Measurements from ENCODE around the gene ANKRD34B. TPM values are rescaled to one million over a fixed set of nuclear protein-coding genes. Genes with fewer than 3 reads are reported as not detected.

ANKRD34B gene
- total RNA-seq = not detected
- 0 reads per million in 2 donors for total RNA-seq

GRCh38 chr5:80569961-80570786, at the start of gene ANKRD34B:
Gene ANKRD34B (minus strand): TSS chr5:80570280. CDS start chr5:80560019, 10,261 bp downstream.
- H3K4me1 Mint-ChIP-seq = no peaks in the 10 kb centered on the region
- peak within 1 kb of the TSS; percentile 86 for H3K4me3 Mint-ChIP-seq
- no peaks in the 10 kb centered on the region for H3K9me3 ChIP-seq (ENCODE audit: control insufficient read depth, low read length, poor library complexity, severe bottlenecking)
- peaks cover 9% of the 10 kb centered on the region for H3K36me3 Mint-ChIP-seq (ENCODE audit: low read depth)
- ATAC-seq (peak; percentile 33), DNase-seq (no peak)
- peaks cover 76% of the 10 kb centered on the region for H3K27me3 Mint-ChIP-seq
- no peak within 1 kb of the TSS for H3K27ac Mint-ChIP-seq

DNA sequence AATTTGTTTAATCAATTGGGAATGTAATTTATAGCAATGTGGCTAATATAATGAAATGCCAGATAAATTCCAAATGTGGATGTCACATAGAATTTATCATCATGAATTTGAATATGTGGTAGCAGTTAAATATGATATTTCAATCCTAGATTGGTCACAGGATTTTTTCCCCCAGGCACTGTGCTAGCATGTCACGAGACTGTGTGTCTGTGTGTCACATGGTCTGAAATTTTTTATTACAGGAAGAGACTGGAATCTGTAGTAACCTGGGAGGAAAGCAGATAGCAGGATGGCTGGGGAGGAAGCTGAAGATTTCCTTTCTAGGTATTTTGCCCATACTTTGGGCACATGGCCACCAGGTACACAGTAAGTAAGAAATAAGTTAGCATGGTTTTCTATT, 49.0 kb upstream of the ANKRD34B start:
- Mint-ChIP-seq H3K4me1 (no peaks in the 10 kb centered on the region), H3K36me3 (ENCODE audit: low read depth) (no peaks in the 10 kb centered on the region), H3K4me3 (no peak overlapping the region), H3K27ac (no peak overlapping the region), H3K27me3 (no peaks in the 10 kb centered on the region)
- ATAC-seq (no peak), DNase-seq (no peak)
- no peaks in the 10 kb centered on the region for H3K9me3 ChIP-seq (ENCODE audit: control insufficient read depth, low read length, poor library complexity, severe bottlenecking)

- no peak for DNase-seq
- Mint-ChIP-seq H3K27me3 (no peaks in the 10 kb centered on the region), H3K4me3 (no peak overlapping the region)
These were observed 48.4 kb upstream of the ANKRD34B start for GRCh38 chr5:80618438-80618837.

DNA sequence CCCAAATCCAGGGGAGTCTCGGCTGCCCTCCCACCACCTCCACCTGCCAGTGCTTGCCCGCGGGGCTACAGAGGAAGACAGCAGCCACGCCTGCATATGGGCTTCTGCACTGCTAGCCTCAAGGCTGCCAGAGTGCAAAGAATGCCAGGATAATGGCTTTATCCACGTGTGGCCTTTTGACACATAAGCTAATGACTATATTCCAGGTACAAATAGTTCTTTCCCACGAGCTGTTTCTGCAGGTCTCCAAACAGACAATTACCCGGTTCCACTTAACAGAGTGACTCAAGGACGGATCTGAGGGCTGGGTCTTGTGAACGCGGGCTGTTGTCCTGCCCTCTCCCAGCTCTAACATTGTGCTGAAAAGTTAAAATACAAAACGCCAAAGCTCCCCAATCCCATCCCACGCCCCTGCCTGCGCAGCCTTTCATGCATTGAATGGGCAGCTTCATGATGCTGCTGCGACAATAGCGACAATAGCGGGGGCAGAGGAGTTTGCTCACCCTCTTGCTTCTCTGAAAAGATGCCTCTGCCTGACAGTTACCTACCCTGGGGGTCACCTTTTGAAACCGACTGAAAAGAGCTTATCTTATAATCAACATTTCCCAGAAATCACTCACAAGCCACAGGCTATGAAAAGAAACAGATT, 45.3 kb upstream of the ANKRD34B start:
- no peaks in the 10 kb centered on the region for H3K27me3 Mint-ChIP-seq
- DNase-seq = no peak

More at GRCh38 chr5:80618438-80618837, 48.4 kb upstream of the ANKRD34B start:
- no peaks in the 10 kb centered on the region for H3K9me3 ChIP-seq (ENCODE audit: control insufficient read depth, low read length, poor library complexity, severe bottlenecking)
- no peaks in the 10 kb centered on the region for H3K36me3 Mint-ChIP-seq (ENCODE audit: low read depth)
- no peak overlapping the region for H3K27ac Mint-ChIP-seq
- no peaks in the 10 kb centered on the region for H3K4me1 Mint-ChIP-seq
- no peak for ATAC-seq

GRCh38 chr5:80609692-80610091, 39.6 kb upstream of the ANKRD34B start:
- no peaks in the 10 kb centered on the region for H3K9me3 ChIP-seq (ENCODE audit: control insufficient read depth, low read length, poor library complexity, severe bottlenecking)
- no peak for DNase-seq
- no peak for ATAC-seq
- H3K36me3 Mint-ChIP-seq (ENCODE audit: low read depth) = peaks cover 4% of the 10 kb centered on the region
- H3K4me1 Mint-ChIP-seq = no peaks in the 10 kb centered on the region
- H3K4me3 Mint-ChIP-seq = no peak overlapping the region
- no peak overlapping the region for H3K27ac Mint-ChIP-seq
- no peaks in the 10 kb centered on the region for H3K27me3 Mint-ChIP-seq

More for the DNA sequence above, 45.3 kb upstream of the ANKRD34B start:
- Mint-ChIP-seq H3K36me3 (ENCODE audit: low read depth) (no peaks in the 10 kb centered on the region), H3K4me3 (no peak overlapping the region), H3K27ac (no peak overlapping the region), H3K4me1 (no peaks in the 10 kb centered on the region)
- no peaks in the 10 kb centered on the region for H3K9me3 ChIP-seq (ENCODE audit: control insufficient read depth, low read length, poor library complexity, severe bottlenecking)
- ATAC-seq = no peak

DNA sequence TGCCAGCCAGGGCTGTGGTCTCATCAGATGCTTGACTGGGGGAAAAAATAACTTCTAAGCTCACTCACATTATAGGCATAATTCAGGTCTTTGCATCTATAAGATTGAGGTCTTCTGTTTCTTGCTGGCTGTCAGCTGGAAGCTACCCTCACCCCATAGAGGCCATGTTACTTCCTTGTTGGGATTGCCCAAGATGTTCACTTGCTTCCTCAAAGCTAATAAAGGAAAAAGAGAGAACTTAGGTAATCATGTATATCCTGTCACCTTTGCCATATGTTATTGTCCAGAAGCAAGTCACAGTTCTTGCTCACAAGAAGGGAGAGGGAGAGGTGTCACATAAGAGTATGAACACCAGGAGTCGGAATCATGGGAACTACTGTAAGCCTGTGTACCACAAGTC, 38.7 kb upstream of the ANKRD34B start:
- no peak for ATAC-seq
- H3K36me3 Mint-ChIP-seq (ENCODE audit: low read depth) = peaks cover 4% of the 10 kb centered on the region
- no peaks in the 10 kb centered on the region for H3K4me1 Mint-ChIP-seq
- no peak for DNase-seq
- no peak overlapping the region for H3K4me3 Mint-ChIP-seq
- H3K9me3 ChIP-seq (ENCODE audit: control insufficient read depth, low read length, poor library complexity, severe bottlenecking) = no peaks in the 10 kb centered on the region
- H3K27ac Mint-ChIP-seq = no peak overlapping the region
- no peaks in the 10 kb centered on the region for H3K27me3 Mint-ChIP-seq

DNA sequence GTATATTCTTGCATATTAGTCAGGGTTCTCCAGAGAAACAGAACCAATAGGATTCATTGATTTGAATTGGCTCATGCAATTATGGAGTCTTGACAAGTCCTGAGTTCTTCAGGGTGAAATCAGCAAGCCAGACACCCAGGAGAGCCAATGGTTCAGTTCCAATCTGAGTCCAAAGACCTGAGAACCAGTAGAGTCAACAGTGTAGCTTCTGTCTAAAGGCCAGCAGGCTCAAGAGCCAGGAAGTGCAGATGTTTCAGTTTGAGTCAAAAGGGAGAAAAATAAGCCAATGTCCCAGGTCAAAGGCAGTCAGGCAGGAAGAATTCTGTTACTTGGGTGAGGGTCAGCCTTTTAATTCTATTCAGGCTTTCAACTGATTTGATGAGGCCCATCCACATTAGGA, 37.8 kb upstream of the ANKRD34B start:
- DNase-seq (no peak), ATAC-seq (no peak)
- Mint-ChIP-seq H3K4me3 (no peak overlapping the region), H3K36me3 (ENCODE audit: low read depth) (peaks cover 4% of the 10 kb centered on the region), H3K4me1 (no peaks in the 10 kb centered on the region), H3K27me3 (no peaks in the 10 kb centered on the region), H3K27ac (no peak overlapping the region)
- no peaks in the 10 kb centered on the region for H3K9me3 ChIP-seq (ENCODE audit: control insufficient read depth, low read length, poor library complexity, severe bottlenecking)

GRCh38 chr5:80607343-80607742, 37.3 kb upstream of the ANKRD34B start:
- H3K36me3 Mint-ChIP-seq (ENCODE audit: low read depth) = peaks cover 4% of the 10 kb centered on the region
- no peaks in the 10 kb centered on the region for H3K9me3 ChIP-seq (ENCODE audit: control insufficient read depth, low read length, poor library complexity, severe bottlenecking)
- H3K4me1 Mint-ChIP-seq = no peaks in the 10 kb centered on the region
- H3K27me3 Mint-ChIP-seq = no peaks in the 10 kb centered on the region
- DNase-seq (no peak), ATAC-seq (no peak)
- H3K27ac Mint-ChIP-seq = no peak overlapping the region
- H3K4me3 Mint-ChIP-seq = no peak overlapping the region

- Mint-ChIP-seq H3K4me1 (no peaks in the 10 kb centered on the region), H3K4me3 (no peak overlapping the region), H3K27me3 (peaks cover 4% of the 10 kb centered on the region), H3K27ac (no peak overlapping the region), H3K36me3 (ENCODE audit: low read depth) (no peaks in the 10 kb centered on the region)
- ATAC-seq = no peak
- no peak for DNase-seq
- H3K9me3 ChIP-seq (ENCODE audit: control insufficient read depth, low read length, poor library complexity, severe bottlenecking) = no peaks in the 10 kb centered on the region
These were observed 31.0 kb upstream of the ANKRD34B start for GRCh38 chr5:80600943-80601693.

DNA sequence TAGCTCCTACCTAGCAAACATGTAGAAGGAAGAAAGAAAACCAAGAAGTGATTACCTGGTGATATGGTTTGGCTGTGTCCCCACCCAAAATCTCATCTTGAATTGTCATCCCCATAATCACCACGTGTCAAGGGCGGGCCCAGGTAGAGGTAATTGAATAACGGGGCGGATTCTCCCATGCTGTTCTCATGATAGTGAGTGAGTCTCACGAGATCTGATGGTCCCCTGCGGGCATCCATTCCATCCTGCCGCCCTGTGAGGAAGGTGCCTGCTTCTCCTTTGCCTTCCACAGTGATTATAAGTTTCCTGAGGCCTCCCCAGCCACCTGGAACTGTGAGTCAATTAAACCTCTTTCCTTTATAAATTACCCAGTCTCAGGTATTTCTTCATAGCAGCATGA, 27.4 kb upstream of the ANKRD34B start:
- DNase-seq = no peak
- H3K4me1 Mint-ChIP-seq = no peaks in the 10 kb centered on the region
- no peaks in the 10 kb centered on the region for H3K9me3 ChIP-seq (ENCODE audit: control insufficient read depth, low read length, poor library complexity, severe bottlenecking)
- H3K27me3 Mint-ChIP-seq = peaks cover 7% of the 10 kb centered on the region
- ATAC-seq = no peak
- H3K27ac Mint-ChIP-seq = no peak overlapping the region
- no peaks in the 10 kb centered on the region for H3K36me3 Mint-ChIP-seq (ENCODE audit: low read depth)
- H3K4me3 Mint-ChIP-seq = no peak overlapping the region

- Mint-ChIP-seq H3K27ac (no peak overlapping the region), H3K4me3 (no peak overlapping the region), H3K36me3 (ENCODE audit: low read depth) (no peaks in the 10 kb centered on the region), H3K27me3 (peaks cover 19% of the 10 kb centered on the region), H3K4me1 (no peaks in the 10 kb centered on the region)
- ATAC-seq = no peak
- H3K9me3 ChIP-seq (ENCODE audit: control insufficient read depth, low read length, poor library complexity, severe bottlenecking) = no peaks in the 10 kb centered on the region
- no peak for DNase-seq
These were observed 24.7 kb upstream of the ANKRD34B start for GRCh38 chr5:80594810-80595209.

DNA sequence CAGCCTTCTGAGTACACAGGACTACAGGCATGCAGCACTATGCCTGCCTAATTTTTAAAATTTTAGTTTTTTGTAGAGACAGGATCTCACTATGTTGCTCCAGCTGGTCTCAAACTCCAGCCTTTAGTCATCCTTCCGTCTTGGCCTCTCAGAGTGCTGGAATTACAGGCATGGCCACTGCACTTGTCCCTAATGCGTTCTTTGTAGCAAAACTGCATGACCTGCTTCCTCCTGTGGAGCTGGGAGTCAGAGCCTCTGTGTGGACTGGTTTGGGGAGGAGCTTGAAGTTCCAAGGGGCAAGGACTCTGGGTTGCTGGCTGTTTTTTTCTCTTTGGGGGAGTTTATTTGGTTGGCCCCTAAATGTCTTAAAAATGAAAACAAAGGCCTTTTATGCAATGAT, 22.7 kb upstream of the ANKRD34B start:
- H3K9me3 ChIP-seq (ENCODE audit: control insufficient read depth, low read length, poor library complexity, severe bottlenecking) = no peaks in the 10 kb centered on the region
- no peaks in the 10 kb centered on the region for H3K4me1 Mint-ChIP-seq
- H3K27me3 Mint-ChIP-seq = peaks cover 25% of the 10 kb centered on the region
- H3K36me3 Mint-ChIP-seq (ENCODE audit: low read depth) = no peaks in the 10 kb centered on the region
- DNase-seq = no peak
- no peak overlapping the region for H3K4me3 Mint-ChIP-seq
- ATAC-seq = no peak
- peak overlapping the region; percentile 41 for H3K27ac Mint-ChIP-seq

GRCh38 chr5:80592105-80592504, 22.0 kb upstream of the ANKRD34B start:
- ATAC-seq (no peak), DNase-seq (no peak)
- no peaks in the 10 kb centered on the region for H3K9me3 ChIP-seq (ENCODE audit: control insufficient read depth, low read length, poor library complexity, severe bottlenecking)
- Mint-ChIP-seq H3K27ac (peak overlapping the region; percentile 41), H3K4me3 (no peak overlapping the region), H3K36me3 (ENCODE audit: low read depth) (no peaks in the 10 kb centered on the region), H3K4me1 (no peaks in the 10 kb centered on the region), H3K27me3 (peaks cover 30% of the 10 kb centered on the region)
